ENCODE data around the gene SH3RF3.
"Not testable (repeated sequence)": the region's sequence is repeated elsewhere in the genome, so short reads cannot be mapped to it uniquely, and the experiment has no call there.

SH3RF3 gene

DNA sequence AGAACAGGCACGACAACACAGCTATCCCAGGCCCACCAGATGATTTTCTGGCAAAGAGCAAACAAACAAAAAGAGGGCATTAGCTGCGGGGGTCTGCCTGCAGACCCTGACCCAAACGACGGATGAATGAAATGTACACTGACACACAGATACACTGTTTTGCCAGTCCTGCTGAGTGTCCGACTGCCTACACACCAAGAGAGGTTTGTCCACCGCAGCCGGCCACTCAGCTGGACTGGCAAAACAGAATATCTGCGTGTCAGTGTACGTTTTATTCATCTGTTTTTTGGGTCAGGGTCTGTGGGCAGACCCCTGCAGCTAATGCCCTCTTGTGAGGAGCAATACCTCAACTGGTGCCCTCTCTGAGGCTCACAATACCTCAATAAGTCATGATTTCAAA, 10.7 kb upstream of the SH3RF3 start:
- DNase-seq, result no peak

DNA sequence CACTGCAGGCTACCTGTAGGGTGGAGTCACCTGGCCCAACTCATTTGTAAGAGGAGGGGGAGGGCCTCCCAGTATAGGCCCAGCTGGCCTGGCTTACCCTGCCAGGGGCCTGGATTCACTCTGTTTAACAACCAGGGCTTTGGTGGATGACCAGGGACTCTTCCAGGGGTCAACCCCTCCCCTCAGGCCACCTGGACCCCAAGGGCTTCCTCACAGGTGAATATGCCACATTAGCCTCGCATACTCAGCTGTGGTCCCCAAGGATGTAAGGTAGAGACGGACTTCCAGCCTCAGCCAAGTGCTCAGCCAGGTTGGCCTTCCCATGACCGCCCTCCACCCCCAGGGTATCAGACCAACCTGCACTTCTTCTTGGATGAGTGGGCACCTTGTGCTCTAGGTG, 8.8 kb upstream of the SH3RF3 start:
- DNase-seq, result no peak

DNA sequence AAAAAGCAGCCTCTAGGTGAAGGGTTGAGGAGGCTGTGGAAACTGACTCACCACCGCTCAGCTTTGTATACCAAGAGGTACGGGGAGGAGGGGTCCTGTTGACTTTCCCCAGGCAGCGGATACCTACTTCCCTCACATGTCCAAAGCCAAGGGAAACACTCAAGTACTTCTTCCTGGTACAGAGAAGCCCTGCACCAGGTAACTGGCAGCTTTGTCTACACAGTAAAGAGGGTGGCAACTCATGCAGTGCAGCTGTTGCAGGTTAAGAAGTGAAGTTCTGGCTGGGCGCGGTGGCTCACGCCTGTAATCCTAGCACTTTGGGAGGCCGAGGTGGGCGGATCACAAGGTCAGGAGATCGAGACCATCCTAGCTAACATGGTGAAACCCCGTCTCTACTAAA, 8.3 kb upstream of the SH3RF3 start:
- not testable (repeated sequence) for DNase-seq

DNA sequence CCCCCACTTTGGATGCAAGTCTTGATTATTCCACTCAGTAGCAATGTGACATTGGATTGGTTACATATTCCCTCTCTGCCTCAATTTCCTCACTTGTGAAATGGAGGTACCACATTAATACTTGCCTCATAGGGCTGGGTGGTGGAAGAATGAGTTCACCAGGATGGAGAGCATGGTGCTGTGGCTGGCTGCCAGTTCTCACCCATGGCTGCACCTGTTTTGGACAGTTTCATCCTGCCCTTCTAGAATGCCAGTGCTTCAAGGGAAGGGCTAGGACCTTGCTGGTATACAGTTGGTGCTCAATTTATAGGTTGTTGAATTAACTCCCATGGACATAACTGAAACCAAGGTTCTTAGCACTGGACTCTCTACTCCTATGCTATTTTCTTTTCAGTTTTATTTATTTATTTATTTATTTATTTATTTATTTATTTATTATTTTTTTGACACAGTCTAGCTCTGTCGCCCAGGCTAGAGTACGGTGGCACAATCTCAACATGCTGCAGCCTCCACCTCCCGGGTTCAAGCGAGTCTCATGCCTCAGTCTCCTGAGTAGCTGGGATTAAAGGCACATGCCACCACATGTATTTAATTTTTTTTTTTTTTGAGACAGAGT, 5.3 kb upstream of the SH3RF3 start:
- DNase-seq, result no peak

DNA sequence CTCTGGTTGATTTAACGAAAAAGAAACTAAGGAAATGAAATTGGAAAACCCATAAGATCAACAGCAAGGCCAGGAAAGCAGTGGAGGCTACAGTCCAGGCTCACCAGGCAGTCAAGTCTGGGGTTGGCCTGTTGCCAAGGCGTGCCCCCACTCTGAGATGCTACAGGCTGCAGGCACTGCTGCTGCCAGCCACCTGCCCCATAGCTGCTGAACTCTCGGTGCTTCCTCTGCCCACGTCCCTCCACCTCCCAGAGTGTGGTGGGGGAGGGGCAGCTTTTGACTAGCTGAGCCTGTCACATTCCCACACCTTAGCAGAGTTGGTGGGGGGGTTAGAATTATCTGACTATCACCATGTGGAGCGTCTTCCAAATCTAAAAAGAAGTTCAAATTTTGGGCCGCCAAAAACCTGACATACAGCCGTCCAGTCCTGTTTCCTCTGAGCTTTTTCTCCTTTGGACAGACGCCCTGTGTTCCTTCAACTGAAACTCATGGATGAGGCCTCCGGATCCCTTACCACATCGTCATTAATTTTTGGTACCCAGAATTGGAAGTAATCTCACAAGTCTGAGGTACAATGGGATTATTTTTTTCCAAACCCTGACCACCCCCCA, 3.9 kb upstream of the SH3RF3 start:
- no peak for DNase-seq

DNA sequence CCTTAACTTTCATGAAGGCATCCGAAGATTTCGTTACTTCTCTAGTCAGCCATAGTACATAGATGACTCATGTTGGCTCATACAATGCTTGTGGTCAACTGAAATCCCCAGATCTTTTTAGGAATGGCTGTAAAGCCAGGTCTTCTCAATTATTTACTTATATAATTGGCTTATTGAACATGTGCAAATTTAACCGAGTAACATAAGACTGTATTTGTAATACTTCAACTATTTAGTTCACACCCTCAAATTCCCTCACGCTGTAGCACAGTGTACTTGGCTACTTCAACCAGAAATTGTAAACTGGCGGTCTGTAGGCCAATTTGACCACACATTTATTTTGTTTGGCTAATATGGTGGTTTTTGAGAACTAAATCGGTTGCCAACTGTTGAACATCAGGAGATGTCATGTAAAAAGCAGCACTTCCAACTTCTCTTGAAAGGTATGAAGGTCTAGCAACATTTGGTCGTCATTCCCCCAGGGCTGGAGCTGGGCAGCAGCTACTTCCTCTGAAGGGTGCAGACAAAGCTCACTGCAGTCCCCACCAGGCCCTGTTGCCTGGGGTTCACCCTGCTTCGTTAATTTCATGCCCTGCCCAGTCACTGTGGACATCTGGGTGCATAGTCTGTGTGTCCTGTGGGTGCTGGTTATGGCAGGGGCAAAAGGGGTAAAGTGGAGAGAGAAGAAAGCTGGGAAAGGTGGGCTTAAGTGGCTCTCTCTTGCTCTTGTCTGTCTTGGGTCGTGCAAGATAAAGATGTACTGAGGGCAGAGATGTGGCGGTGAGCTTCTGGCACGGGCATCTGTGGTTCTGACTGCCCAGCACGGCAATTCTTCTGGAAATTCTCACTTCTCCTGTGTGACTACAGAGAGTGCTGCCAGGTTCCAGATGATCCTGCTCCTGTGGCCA, 3.2 kb upstream of the SH3RF3 start:
- no peak for DNase-seq

DNA sequence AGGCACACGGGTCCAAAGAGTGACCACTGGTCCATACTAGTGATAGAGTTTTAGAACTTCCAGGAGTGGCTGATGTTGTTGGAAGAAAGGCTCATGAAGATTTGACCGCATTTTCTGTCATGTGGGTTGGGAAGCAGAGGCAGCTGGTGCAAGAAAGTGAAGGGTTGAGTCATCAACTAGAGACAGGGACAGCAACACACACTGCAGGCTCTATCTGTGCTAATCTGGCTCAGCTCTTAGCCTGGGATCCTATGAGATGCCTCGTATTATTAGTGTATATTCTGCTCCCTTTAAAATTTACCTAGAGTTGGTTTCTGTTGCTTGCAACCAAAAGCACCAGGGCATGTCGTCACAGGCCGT, 2.5 kb upstream of the SH3RF3 start:
- DNase-seq, result no peak

DNA sequence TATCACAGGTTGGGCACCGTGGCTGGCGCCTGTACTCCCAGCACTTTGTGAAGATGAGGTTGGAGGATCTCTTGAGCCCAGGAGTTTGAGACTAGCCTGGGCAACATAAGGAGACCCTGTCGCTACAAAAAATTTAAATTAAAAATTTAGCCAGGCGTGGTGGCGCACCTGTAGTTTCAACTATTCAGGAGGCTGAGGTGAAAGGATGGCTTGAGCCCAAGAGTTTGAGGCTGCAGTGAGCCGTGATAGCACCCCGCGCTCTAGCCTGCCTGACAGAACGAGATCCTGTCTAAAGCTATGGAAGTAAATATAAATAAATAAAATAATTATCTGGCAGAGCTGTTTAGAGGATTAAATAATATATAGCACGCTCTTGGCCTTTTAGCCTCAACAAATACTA, 1.4 kb upstream of the SH3RF3 start:
- no peak for DNase-seq

DNA sequence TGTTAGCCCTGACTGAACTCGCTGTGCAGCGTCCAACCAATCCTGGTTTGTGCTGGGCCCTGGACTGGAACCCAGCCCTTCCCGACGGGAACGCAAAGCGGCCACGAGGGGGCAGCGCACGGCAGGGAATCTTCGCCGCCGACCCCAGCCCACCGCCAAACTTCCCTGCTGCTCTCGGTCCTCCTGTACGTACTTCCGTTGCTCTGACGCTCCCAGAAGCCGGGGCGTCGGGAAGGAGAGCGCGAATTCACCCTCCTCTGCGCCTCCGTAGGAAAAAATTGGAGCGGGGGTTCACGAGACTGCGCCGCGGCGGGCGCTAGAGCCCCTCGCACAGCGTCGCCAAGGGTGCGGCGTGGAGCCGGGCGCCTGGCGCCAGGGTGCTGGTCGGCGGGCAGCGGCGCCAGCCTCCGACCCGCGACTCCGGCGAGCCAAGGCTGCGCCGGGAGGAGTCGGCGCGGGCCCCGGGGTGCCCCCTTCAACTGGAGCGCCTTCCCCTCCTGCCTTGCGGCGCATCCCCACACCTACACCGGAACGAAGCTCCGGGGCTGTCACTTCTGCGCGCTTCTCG, 873 bp upstream of the SH3RF3 start:
- DNase-seq, result peak; percentile 57 to 70

DNA sequence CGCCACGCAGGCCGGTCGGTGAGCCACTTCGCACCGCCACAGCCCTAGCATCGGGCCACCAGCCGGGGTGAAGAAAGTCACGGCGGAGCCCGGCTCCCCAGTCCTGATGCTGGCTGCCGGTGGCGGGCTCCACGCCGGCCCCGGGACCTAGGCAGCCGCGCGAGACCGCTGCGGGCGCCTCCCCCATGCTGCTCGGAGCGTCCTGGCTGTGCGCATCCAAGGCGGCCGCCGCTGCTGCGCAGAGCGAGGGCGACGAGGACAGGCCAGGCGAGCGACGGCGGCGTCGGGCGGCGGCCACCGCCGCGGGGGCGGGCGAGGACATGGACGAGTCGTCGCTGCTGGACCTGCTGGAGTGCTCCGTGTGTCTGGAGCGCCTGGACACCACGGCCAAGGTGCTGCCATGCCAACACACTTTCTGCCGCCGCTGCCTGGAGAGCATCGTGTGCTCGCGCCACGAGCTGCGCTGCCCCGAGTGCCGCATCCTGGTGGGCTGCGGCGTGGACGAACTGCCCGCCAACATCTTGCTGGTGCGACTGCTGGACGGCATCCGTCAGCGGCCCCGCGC, 433 bp downstream of the SH3RF3 start:
- peak in 1 of 2 experiments; percentile 35 for DNase-seq

DNA sequence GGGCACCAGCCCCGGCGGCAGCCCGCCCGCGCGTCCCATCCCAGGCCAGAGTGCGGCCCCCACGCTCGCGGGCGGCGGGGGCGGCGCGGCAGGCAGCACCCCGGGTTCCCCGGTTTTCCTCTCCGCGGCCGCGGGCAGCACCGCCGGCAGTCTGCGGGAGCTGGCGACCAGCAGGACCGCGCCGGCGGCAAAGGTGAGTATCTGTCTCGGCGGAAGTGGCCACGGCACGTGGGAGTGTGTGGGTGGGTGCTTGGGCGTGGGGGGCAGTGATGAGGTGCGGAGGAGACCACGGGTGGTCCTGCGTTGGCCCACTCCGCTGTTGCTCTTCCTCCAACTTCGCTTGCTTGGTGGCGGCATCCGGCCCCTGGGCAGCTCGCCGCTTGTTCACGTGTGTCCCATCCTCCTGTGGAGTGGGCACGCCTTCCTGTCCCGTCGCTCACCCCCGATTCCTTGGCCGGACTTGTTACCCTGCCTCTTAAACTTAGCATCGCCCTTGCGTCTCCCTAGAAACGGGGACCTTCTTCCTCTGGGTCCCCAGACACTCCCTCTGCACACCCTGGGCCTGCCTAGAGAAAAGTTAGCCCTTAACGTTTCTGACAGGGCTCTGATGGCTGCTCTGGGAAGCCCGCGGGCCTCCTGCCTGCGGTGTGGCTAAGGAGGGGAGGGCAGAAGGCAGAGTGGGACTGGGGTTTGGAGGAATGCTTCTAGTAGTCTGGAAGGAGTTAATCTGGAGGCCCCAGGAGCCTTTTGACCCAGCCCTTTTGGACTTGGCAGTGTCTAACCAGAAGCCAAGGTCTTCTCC, 1.1 kb downstream of the SH3RF3 start:
- DNase-seq, result peak in 1 of 2 experiments; percentile 37

DNA sequence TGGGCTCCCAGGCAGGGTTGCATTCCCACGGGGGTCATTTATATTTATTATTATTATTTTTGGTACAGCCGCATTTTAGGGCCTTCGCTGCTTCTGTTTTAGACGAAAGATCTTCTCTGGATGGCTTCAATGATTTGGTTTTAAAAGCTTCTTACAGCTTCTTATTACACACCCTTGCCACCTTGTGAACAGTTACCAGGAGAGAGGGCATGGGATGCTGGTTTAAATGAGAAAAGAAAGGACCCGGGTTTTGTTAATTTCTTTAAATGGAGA, 1.7 kb downstream of the SH3RF3 start:
- DNase-seq, result no peak

DNA sequence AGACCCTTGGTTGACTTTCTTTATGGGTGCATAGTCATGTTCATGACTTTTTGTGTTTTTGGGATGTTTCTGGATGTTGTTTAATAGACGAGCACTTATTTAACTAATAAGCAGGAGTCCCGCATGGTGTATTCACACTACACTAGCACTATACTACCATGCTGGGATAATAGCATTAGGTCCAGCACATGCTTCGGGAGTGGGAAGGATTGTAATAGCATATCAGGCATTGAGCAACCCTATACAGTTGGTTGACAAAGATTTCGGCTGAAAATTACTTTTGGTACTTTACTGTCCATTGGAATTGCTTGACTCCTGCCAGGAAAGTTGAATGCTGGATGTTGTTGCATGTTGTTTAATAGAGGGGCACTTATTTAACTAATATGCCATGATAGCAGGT, 2.8 kb downstream of the SH3RF3 start:
- no peak for DNase-seq

DNA sequence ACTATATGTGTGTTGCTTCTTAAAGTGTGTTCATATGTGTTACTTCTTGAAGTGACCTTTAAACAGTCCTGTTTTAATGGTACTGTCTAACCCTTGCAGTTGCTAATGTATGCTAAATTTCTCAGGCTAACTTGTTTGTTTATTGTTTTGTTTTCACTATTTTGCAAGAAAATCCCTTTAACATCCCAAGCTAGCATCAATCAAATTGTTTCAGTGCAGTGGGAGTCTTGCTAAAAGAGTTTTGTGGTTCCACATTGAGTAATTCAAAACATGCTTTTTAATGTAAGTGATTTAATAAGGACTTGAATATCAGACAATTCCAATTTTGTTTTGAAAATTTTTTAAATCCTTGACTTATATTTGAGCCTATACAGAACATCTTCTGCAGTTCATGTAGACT, 3.6 kb downstream of the SH3RF3 start:
- no peak for DNase-seq

DNA sequence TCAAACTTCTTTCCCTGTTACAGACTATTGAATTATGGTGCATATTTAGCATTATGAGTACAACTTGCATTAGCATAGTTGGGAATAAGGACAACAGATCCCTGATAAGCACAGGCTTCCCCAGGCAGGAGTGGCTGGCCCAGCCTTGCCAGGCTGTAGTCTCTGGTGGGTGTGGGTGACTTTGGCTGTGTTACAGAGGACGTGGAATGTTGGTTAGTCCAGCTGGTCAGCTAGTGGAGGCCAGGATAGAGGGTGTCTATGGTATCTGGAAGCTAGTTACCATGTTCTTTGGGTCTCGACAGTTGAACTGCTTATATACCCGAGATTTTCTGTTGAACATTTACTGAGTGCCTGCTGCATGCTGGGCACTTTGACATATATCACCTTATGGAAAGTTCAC, 4.7 kb downstream of the SH3RF3 start:
- DNase-seq, result no peak

DNA sequence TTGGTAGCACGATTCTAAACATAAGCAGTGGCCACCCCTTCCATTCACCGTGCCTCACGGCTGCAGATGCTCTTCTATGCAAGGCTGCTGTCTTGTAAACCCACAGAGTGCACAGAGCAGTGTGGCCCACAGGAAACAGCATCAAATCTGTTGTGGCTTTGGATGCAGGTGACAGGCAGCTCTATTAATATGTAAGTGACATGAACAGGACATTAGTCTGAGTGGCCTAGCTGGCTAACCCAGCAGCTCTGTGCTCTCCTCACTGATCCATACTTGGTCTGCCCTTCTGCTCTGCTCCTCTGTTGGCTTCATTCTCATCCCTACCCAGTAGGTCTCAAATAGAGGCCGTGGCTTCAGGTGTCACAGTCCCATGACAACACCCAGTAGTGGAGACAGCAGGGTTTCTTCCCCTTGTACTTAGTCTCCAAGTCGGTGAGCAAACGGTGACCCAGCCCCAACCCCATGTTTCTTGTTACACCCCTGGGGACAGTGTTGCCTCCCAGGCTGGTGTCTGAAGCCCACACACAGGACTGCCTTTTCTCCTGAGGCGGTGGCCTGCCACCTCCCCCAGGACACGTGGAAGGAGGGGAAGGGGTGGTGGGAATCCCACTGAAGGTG, 5.8 kb downstream of the SH3RF3 start:
- DNase-seq, result no peak

DNA sequence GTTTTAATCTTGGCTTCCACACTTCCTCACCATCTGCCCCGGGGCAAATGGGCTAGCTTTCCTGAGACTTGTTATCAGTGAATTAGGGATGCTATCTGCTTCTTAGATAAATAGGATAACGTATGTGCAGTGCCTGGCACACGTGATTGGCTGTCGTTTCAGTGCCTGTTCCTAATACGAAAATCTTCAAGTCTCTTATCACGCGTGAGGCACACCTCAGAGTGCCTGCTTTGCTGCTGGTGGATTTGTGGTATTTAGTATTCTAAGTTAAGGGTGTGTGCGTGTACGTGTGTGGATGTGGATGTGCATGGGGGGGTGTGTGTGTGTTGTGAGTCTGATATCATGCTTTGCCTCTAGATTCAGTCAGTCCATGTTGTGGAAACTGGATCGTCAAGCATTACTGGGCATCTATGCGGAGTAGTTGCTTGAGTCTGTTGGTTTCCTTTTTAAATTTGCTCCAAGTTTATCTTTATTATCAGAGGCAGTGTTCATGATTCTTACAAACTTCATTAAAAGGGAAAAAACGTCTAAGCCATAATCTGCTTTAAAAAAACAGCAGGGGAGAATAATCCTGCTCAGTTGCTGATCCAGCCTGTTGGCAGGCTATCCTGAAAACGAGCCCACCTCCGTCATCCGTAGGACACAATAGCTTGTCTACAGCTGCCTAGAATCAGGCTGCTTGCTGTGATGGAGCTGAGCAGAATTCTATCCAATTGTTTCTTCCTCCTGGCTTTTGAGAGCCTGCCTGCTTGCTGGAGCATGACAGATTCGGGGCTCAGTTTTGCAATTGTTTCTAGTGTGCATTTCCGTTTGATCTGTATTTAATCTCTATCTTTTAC, 6.6 kb downstream of the SH3RF3 start:
- no peak for DNase-seq

DNA sequence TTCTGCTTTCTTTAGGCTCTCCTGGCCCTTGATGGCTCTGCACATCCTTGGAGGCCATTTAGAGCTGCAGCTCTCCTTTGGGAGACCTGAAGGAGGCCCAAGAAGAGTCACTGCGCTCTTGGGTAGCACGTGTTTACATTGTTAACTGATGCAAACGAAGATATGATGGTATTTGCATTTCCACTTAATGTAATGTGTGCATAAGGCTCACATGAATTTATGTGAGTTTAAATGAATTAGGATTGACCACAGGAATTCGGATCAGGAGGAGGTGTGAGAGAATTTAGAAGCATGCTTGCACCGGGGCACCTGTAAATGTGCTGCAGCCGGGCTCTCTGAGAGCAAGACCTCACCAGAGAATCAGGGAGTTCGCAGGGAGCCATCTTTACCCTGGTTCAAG, 7.5 kb downstream of the SH3RF3 start:
- DNase-seq, result no peak

DNA sequence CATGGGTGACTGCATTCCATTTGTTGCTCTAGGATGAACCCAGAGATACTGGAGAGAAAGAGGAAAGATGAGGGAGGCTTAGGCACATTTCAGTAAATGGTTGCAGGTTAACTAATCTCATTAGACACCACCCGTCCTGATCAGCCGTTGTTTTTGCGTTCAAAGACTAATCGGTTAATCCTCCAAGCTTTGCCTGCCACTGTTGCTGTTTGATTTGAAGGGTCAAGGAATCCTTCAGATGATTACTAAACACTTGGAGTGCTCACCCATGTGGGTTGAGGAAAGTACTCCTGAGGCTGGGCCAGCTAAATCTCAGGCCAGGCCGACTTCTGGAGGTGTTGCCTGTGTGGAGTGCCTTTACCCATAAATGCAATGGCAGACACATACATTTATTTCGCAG, 8.6 kb downstream of the SH3RF3 start:
- DNase-seq, result no peak

DNA sequence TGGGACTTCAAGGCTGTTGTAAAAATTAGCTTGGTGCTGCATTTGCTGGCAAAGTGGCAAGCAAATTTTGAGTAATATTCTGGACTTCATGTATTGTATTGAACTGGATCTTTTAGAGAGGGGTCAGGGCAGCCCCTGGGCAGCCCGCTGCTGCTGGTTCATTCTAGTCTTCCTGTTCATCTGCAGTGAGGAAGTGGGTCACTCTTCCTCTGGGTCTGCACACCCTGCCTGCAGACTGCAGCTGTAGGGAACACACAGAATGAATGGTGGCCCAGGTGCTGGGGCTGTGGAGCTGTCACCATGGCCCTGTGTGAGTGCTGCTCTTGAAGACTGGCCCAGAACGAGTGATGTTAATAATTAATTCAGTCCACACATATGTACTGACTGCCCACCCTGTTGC, 9.4 kb downstream of the SH3RF3 start:
- DNase-seq, result no peak

DNA sequence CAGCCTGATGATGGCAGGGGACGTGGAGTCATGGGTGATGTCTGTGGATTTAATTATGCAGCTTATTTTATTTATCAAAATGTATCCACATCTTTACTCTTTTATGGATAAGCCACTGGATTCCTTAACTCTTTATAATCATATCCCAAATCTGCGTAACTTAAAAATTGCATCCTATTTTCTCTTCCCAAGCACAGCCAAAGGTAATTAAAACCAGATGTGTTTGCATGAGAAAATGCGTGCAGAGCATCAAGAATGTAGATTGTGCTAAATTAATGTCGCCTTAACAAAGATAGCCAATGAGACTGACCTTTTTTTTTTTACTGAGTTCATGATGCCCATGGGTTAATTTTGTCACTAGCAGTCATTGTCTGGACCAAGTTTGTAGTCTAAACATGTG, 10.0 kb downstream of the SH3RF3 start:
- no peak for DNase-seq
